CD4-positive, alpha-beta T cell (primary cell): Measurements from ENCODE around the gene GOLGB1. TPM values are rescaled to one million over a fixed set of nuclear protein-coding genes. Genes with fewer than 3 reads are reported as not detected.

Experiments
- ATAC-seq: fragments of 200-7000 bp; cut with Tn5 transposase; one replicate; pipeline ENCODE4 v1.10.0; 2022; ENCODE audit warnings: mild to moderate bottlenecking; ENCODE audit not compliant: poor library complexity
- CTCF ChIA-PET: fragments of 350-600 bp; sonication (Branson Sonifier 250); formaldehyde crosslinking; loops from one replicate; lab custom pipeline; 2021; ENCODE audit warnings: antibody characterized with exemption, inconsistent platforms; lab: Charles Lee
- POLR2A ChIA-PET: fragments of 350-600 bp; sonication (Branson Sonifier 250); formaldehyde crosslinking; loops from one replicate; lab custom pipeline; 2021; ENCODE audit warnings: antibody characterized with exemption, inconsistent platforms; lab: Charles Lee
- DNase-seq, 14 experiments: peaks; one replicate each; pipeline ENCODE4 v3.0.0-alpha.2; 2013 to 2020; ENCODE audit warnings: mixed read lengths in 2 of 14
- H3K27ac ChIP-seq, 2 donors: one replicate each; pipeline versions ENCODE4 v1.5.1 to v1.7.0; 2013; ENCODE audit warnings: low read length in 2 of 2, low read depth in 1 of 2, mild to moderate bottlenecking in 1 of 2
- H3K27me3 ChIP-seq, 2 experiments: 1 replicate in 1 of 2; 2 replicates in 1 of 2; pipeline versions ENCODE4 v1.6.1 to v1.7.0; 2013; ENCODE audit warnings: low read length in 2 of 2, control low read depth in 1 of 2, mild to moderate bottlenecking in 1 of 2, moderate library complexity in 1 of 2; ENCODE audit not compliant: insufficient read depth in 2 of 2, control insufficient read depth in 1 of 2
- H3K36me3 ChIP-seq: one replicate; pipeline ENCODE4 v1.6.1; 2013; ENCODE audit warnings: low read length, control low read depth; ENCODE audit not compliant: insufficient read depth
- H3K4me1 ChIP-seq: one replicate; pipeline ENCODE4 v1.6.1; 2013; ENCODE audit warnings: low read length, control low read depth; ENCODE audit not compliant: insufficient read depth
- H3K4me3 ChIP-seq: one replicate; pipeline ENCODE4 v1.5.1; 2013; ENCODE audit warnings: mild to moderate bottlenecking, low read length, moderate library complexity
- H3K9me3 ChIP-seq, 2 experiments: 1 replicate in 1 of 2; 2 replicates in 1 of 2; pipeline versions ENCODE4 v1.6.1 to v1.7.0; 2013; ENCODE audit warnings: low read length in 2 of 2, mild to moderate bottlenecking in 2 of 2, control low read depth in 1 of 2, moderate library complexity in 1 of 2; ENCODE audit not compliant: control insufficient read depth in 1 of 2, insufficient read depth in 1 of 2
- H3K27ac Mint-ChIP-seq: one replicate; pipeline ENCODE4 v1.8.0; 2020; ENCODE audit warnings: mixed read lengths
- H3K27me3 Mint-ChIP-seq: one replicate; pipeline ENCODE4 v1.8.0; 2021; ENCODE audit warnings: mixed read lengths
- H3K36me3 Mint-ChIP-seq: one replicate; pipeline ENCODE4 v1.8.0; 2021; ENCODE audit warnings: low read depth, mixed read lengths
- H3K4me1 Mint-ChIP-seq: one replicate; pipeline ENCODE4 v1.8.0; 2021; ENCODE audit warnings: low read depth, mixed read lengths
- H3K4me3 Mint-ChIP-seq: one replicate; pipeline ENCODE4 v1.8.0; 2020; ENCODE audit warnings: mild to moderate bottlenecking, mixed read lengths
- H3K9me3 Mint-ChIP-seq: one replicate; pipeline ENCODE4 v1.8.0; 2020; ENCODE audit warnings: mixed read lengths
- intact Hi-C, 2 experiments: fragments of 100-400 bp; cut with DNase I in 1 of 2; cut with micrococcal nuclease in 1 of 2; formaldehyde crosslinking; loops; one replicate each; pipeline versions ENCODE4 v1.15.1 to v1.9.0; 2023 to 2025; cut with DNase I, micrococcal nuclease
- total RNA-seq, 174 experiments: library from RNA in 2 of 174; stranded (reverse) in 2 of 174; gene quantifications; one replicate each; pipeline ENCODE4 v1.2.3 and lab custom pipeline; 2021 to 2026
- TF ChIP-seq, protein P1 (sequence below): fragments of 200-600 bp; IDR thresholded peaks from one replicate; pipeline ENCODE4 v1.8.0; 2022; ENCODE audit warnings: antibody characterized with exemption, mild to moderate bottlenecking

GOLGB1 gene
- total RNA-seq, 2 experiments from 2014 or later, result 49.8 to 50.2 TPM

DNA sequence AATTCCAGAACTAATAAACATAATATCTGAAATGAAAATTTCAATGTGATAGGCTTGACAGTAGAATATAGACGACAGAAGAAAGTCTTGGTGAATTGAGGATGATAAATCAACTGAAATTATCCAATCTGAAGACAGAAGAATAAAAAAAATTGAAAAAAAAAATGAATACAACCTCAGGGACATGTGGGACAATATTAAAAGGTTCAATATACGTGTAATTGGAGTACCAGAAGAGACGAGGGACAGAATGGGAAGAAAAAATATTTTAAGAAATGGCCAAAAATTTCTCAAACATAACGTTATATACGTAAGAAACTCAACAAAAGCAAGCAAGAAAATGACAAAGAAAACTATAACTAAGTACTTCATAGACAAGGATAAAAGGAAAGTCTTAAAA is 45.6 kb downstream of the GOLGB1 start:
- Histone ChIP-seq H3K4me3 (no peak overlapping the region), H3K36me3 (peaks cover 37% of the 10 kb centered on the region), H3K27me3 (no peaks in the 10 kb centered on the region), H3K4me1 (no peaks in the 10 kb centered on the region), H3K27ac (no peak overlapping the region), H3K9me3 (no peaks in the 10 kb centered on the region)
- Mint-ChIP-seq H3K27me3 (no peaks in the 10 kb centered on the region), H3K4me3 (no peak overlapping the region), H3K36me3 (peaks cover 89% of the 10 kb centered on the region), H3K9me3 (no peaks in the 10 kb centered on the region), H3K27ac (no peak overlapping the region), H3K4me1 (no peaks in the 10 kb centered on the region)
- ChIA-PET POLR2A (no interaction called here), CTCF (no interaction called here)
- DNase-seq, result no peak
- intact Hi-C loops, result no loop called here
- TF ChIP-seq, protein P1, sequence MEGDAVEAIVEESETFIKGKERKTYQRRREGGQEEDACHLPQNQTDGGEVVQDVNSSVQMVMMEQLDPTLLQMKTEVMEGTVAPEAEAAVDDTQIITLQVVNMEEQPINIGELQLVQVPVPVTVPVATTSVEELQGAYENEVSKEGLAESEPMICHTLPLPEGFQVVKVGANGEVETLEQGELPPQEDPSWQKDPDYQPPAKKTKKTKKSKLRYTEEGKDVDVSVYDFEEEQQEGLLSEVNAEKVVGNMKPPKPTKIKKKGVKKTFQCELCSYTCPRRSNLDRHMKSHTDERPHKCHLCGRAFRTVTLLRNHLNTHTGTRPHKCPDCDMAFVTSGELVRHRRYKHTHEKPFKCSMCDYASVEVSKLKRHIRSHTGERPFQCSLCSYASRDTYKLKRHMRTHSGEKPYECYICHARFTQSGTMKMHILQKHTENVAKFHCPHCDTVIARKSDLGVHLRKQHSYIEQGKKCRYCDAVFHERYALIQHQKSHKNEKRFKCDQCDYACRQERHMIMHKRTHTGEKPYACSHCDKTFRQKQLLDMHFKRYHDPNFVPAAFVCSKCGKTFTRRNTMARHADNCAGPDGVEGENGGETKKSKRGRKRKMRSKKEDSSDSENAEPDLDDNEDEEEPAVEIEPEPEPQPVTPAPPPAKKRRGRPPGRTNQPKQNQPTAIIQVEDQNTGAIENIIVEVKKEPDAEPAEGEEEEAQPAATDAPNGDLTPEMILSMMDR, result no peak
- no peak for ATAC-seq

DNA sequence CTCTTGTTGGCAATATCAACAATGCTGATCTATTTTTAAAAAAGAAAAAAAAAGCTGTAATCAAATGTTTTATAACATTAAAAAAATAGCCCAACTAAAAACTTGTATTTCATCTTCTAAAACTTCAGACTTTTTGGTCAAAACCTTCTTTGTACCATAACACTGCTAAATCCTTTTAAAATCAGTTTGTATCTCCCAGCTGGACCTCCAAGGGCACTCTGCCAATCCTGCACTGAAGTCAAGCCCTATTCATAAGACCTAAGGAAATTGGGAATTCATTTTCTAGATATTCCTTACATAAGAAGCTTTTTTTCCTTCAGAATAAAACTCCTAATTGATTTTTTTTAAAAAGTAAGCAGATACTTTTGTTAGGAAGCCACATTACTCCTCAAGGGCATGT is 50.6 kb downstream of the GOLGB1 start:
- ATAC-seq (no peak), DNase-seq (no peak)
- Histone ChIP-seq H3K4me1 (no peaks in the 10 kb centered on the region), H3K27ac (no peak overlapping the region), H3K9me3 (no peaks in the 10 kb centered on the region), H3K36me3 (peaks cover 66% of the 10 kb centered on the region), H3K4me3 (no peak overlapping the region), H3K27me3 (no peaks in the 10 kb centered on the region)
- Mint-ChIP-seq H3K4me3 (no peak overlapping the region), H3K36me3 (peaks cover 44% of the 10 kb centered on the region), H3K27ac (no peak overlapping the region), H3K27me3 (no peaks in the 10 kb centered on the region), H3K4me1 (peaks cover 5% of the 10 kb centered on the region), H3K9me3 (no peaks in the 10 kb centered on the region)
- CTCF ChIA-PET, result interaction anchor here (1.0 kb wide), 1 partner anchor 9 kb away, joined by 3 read pairs; no protein-coding TSS in a partner anchor
- TF ChIP-seq, protein P1, result no peak
- POLR2A ChIA-PET, result no interaction called here
- intact Hi-C loops, result no loop called here

DNA sequence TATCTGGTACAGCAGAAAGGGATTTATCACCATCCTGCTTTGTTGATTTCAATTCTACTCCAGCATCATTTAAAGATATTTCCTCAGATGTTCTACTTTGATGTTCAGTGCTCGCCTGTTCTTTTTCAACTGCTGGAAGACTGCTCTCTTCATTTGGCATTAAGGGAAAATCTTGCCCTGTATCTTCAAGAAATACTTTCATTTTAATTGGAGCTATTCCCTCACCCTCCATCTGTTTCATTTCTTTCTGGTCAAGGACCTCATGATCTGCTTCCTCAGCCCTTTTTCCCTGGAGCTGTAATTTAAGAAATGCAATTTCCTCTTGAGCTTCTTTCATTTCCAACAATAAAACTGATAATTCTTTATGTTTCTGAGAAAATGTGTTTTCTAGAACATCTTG is 51.1 kb downstream of the GOLGB1 start:
- Histone ChIP-seq H3K36me3 (peaks cover 67% of the 10 kb centered on the region), H3K9me3 (no peaks in the 10 kb centered on the region), H3K27me3 (no peaks in the 10 kb centered on the region), H3K4me1 (no peaks in the 10 kb centered on the region), H3K4me3 (no peak overlapping the region), H3K27ac (no peak overlapping the region)
- Mint-ChIP-seq H3K27ac (no peak overlapping the region), H3K36me3 (peaks cover 40% of the 10 kb centered on the region), H3K4me1 (peaks cover 5% of the 10 kb centered on the region), H3K4me3 (no peak overlapping the region), H3K9me3 (no peaks in the 10 kb centered on the region), H3K27me3 (no peaks in the 10 kb centered on the region)
- no peak for DNase-seq
- intact Hi-C loops, result no loop called here
- TF ChIP-seq, protein P1, result no peak
- no peak for ATAC-seq
- ChIA-PET CTCF (interaction anchor here (1.0 kb wide), 1 partner anchor 8 kb away, joined by 3 read pairs; no protein-coding TSS in a partner anchor), POLR2A (interaction anchor here (0.6 kb wide), 1 partner anchor 1293 kb away, joined by 3 read pairs; no protein-coding TSS in a partner anchor)
